ENCODE measurements around the gene ELL. TPM values are rescaled to one million over a fixed set of nuclear protein-coding genes. Genes with fewer than 3 reads are reported as not detected.

Gene ELL
- total and polyA plus RNA-seq, 9 of the 15 experiments (the other 6 are each of a cell fraction or from before 2014, with no cell fraction given), result 0.24 to 22.5 (median 4.1) TPM

GRCh38 chr19:18469069-18469846 lies 52.6 kb downstream of the ELL start (continued):
- TF ChIP-seq, protein P1, sequence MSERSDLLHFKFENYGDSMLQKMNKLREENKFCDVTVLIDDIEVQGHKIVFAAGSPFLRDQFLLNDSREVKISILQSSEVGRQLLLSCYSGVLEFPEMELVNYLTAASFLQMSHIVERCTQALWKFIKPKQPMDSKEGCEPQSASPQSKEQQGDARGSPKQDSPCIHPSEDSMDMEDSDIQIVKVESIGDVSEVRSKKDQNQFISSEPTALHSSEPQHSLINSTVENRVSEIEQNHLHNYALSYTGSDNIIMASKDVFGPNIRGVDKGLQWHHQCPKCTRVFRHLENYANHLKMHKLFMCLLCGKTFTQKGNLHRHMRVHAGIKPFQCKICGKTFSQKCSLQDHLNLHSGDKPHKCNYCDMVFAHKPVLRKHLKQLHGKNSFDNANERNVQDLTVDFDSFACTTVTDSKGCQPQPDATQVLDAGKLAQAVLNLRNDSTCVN (CRISPR knock-in tag; IDR thresholded peaks at IDR 0.05), result no peak
- TF ChIP-seq SP1 (CRISPR knock-in tag; IDR thresholded peaks at IDR 0.05) (0 out of 2 replicates have a peak, but pooled peaks have one; percentile 22), ZBTB34 (CRISPR knock-in tag; IDR thresholded peaks at IDR 0.05) (no peak), RAD21 (CRISPR knock-in tag; conservative IDR thresholded peaks at IDR 0.05 in 1 of 2, IDR thresholded peaks at IDR 0.05 in 1 of 2) (peak; percentile 39 to 68), CXXC5 (CRISPR knock-in tag; IDR thresholded peaks at IDR 0.05) (no peak), MTF1 (CRISPR knock-in tag; IDR thresholded peaks at IDR 0.05; ENCODE audit: borderline replicate concordance) (no peak), XRCC5 (IDR thresholded peaks at IDR 0.05; ENCODE audit: low read depth, low read length) (0 out of 2 replicates have a peak, but pooled peaks have one; percentile 45), STAG1 (CRISPR knock-in tag; IDR thresholded peaks at IDR 0.05; ENCODE audit: borderline replicate concordance) (peak; percentile 64; the same call in 1 of the 2 replicates), CREM (IDR thresholded peaks at IDR 0.05; ENCODE audit: low read depth) (0 out of 2 replicates have a peak, but pooled peaks have one; percentile 9), POLR3A (IDR thresholded peaks at IDR 0.05; ENCODE audit: borderline replicate concordance, extremely low read depth, insufficient read depth, insufficient read length) (no peak), RBM14 (IDR thresholded peaks at IDR 0.05; ENCODE audit: borderline replicate concordance, insufficient read depth, low read depth, low read length) (no peak), ATF7 (IDR thresholded peaks at IDR 0.05) (0 out of 2 replicates have a peak, but pooled peaks have one; percentile 9), GMEB1 (CRISPR knock-in tag; IDR thresholded peaks at IDR 0.05) (no peak), BRCA1 (IDR thresholded peaks at IDR 0.05) (no peak), BRCA1 (CRISPR knock-in tag; IDR thresholded peaks at IDR 0.05) (no peak)
- TF ChIP-seq, protein P2, sequence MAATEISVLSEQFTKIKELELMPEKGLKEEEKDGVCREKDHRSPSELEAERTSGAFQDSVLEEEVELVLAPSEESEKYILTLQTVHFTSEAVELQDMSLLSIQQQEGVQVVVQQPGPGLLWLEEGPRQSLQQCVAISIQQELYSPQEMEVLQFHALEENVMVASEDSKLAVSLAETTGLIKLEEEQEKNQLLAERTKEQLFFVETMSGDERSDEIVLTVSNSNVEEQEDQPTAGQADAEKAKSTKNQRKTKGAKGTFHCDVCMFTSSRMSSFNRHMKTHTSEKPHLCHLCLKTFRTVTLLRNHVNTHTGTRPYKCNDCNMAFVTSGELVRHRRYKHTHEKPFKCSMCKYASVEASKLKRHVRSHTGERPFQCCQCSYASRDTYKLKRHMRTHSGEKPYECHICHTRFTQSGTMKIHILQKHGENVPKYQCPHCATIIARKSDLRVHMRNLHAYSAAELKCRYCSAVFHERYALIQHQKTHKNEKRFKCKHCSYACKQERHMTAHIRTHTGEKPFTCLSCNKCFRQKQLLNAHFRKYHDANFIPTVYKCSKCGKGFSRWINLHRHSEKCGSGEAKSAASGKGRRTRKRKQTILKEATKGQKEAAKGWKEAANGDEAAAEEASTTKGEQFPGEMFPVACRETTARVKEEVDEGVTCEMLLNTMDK (IDR thresholded peaks at IDR 0.05; ENCODE audit: borderline replicate concordance, insufficient read depth, low read depth, low read length, poor library complexity, severe bottlenecking), result peak; percentile 85
- TF ChIP-seq, protein P3, sequence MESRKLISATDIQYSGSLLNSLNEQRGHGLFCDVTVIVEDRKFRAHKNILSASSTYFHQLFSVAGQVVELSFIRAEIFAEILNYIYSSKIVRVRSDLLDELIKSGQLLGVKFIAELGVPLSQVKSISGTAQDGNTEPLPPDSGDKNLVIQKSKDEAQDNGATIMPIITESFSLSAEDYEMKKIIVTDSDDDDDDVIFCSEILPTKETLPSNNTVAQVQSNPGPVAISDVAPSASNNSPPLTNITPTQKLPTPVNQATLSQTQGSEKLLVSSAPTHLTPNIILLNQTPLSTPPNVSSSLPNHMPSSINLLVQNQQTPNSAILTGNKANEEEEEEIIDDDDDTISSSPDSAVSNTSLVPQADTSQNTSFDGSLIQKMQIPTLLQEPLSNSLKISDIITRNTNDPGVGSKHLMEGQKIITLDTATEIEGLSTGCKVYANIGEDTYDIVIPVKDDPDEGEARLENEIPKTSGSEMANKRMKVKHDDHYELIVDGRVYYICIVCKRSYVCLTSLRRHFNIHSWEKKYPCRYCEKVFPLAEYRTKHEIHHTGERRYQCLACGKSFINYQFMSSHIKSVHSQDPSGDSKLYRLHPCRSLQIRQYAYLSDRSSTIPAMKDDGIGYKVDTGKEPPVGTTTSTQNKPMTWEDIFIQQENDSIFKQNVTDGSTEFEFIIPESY (CRISPR knock-in tag; IDR thresholded peaks at IDR 0.05), result peak; percentile 94
